ENCODE data around the gene GIGYF1.

DNA sequence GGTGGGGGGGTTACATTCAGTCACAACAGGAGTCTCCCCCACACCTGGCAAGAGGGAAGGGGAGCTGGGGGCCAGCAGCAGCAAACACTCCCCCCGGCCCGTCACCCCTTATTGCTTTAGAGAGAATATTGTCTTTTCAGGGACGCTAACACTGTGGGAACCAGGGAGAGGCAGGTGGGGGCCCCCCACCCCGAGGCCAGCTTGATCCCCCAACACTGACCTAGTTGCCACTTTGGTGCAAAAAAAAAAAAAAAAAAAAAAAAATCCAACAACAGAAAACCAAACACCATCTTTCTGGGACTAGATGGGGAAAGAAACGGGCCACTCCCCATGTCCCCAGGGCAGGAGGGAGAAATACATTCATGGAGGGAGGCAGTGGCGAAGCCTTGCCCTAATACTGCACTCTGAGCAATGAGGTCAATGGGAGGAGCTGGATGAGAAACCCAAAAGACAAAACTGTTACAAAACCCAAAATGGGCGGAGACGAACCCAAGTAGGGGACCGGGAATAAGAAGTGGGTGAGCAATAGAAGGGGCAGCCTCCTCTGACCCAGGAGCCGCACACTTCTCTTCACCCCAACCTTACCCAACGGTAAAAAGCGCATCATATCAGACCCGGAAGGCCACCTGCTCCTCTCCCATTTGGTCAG is 14.0 kb downstream of the GIGYF1 start:
- TF ChIP-seq, protein P1, sequence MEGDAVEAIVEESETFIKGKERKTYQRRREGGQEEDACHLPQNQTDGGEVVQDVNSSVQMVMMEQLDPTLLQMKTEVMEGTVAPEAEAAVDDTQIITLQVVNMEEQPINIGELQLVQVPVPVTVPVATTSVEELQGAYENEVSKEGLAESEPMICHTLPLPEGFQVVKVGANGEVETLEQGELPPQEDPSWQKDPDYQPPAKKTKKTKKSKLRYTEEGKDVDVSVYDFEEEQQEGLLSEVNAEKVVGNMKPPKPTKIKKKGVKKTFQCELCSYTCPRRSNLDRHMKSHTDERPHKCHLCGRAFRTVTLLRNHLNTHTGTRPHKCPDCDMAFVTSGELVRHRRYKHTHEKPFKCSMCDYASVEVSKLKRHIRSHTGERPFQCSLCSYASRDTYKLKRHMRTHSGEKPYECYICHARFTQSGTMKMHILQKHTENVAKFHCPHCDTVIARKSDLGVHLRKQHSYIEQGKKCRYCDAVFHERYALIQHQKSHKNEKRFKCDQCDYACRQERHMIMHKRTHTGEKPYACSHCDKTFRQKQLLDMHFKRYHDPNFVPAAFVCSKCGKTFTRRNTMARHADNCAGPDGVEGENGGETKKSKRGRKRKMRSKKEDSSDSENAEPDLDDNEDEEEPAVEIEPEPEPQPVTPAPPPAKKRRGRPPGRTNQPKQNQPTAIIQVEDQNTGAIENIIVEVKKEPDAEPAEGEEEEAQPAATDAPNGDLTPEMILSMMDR (IDR thresholded peaks at IDR 0.05): no peak
- TF ChIP-seq POLR2A (IDR thresholded peaks at IDR 0.05): no peak

All from breast epithelium (tissue), 3 donors.